Stimulated activated naive CD4-positive, alpha-beta T cell (primary cell): Measurements from ENCODE around the gene TM4SF18.
"Not testable (repeated sequence)": the region's sequence is repeated elsewhere in the genome, so short reads cannot be mapped to it uniquely, and the experiment has no call there.

ENCODE experiments used
- DNase-seq, 6 experiments: peaks; one replicate each; lab custom pipeline; 2025; lab: John Stamatoyannopoulos, UW

Gene TM4SF18

DNA sequence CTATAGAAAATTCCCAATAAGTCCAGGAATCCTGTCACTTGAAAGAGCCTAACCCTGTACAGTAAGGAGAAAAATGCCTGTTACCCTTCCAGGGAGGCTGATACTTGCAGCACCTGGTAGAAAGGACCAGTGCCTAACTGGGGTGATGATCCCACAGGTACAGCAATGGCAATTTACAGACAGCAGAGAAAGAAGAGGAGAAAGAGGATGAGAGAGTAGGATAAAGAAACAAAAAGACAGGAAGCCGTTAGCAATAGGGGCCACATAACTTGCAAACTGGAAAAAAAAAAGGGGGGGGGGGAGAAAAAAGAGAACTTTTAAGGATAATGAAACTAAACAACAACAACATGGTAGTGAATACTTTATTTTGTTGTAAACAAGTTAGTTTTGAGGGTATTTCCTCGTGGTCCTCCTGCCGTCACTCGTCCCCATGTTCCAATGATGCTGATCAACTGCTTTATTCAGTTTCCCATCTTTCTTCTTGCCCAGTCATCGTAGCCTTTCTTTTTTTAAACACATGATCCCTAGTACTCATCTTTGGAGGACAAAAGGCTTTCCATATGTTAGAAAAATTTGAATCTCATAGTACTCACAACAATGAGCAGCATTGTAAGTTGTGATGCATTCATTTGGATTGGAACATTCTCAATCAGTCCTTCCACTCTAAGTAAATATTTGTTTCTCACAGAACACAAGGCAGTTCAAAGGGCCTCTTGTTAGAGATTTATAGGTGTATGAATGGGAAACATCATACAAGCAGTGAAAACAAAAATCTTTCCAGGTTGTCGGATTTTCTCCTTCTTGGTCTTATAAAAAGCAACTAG, 35.5 kb upstream of the TM4SF18 start:
- no peak for DNase-seq

DNA sequence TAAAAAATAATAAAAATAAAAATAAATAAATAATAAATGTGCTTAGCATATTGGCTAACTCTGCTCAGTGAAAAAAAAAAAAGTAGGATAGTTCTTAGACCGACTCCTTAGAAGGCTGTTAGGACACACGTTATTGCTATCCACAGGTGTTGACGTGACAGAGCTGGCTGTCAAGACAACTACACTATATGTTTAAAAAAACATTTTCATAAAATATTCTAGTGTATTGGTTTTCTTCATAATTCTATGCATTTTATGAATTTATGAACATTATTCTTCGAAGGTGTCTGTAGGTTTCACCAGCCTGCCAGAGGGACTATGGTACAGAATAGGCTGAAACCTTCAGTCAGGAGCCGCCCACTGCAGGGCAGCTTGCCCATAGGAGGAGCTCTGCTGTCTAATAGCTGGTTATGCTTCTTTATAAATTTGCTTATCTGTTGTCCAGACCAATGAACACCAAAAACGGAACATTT, 34.8 kb upstream of the TM4SF18 start:
- no peak for DNase-seq

DNA sequence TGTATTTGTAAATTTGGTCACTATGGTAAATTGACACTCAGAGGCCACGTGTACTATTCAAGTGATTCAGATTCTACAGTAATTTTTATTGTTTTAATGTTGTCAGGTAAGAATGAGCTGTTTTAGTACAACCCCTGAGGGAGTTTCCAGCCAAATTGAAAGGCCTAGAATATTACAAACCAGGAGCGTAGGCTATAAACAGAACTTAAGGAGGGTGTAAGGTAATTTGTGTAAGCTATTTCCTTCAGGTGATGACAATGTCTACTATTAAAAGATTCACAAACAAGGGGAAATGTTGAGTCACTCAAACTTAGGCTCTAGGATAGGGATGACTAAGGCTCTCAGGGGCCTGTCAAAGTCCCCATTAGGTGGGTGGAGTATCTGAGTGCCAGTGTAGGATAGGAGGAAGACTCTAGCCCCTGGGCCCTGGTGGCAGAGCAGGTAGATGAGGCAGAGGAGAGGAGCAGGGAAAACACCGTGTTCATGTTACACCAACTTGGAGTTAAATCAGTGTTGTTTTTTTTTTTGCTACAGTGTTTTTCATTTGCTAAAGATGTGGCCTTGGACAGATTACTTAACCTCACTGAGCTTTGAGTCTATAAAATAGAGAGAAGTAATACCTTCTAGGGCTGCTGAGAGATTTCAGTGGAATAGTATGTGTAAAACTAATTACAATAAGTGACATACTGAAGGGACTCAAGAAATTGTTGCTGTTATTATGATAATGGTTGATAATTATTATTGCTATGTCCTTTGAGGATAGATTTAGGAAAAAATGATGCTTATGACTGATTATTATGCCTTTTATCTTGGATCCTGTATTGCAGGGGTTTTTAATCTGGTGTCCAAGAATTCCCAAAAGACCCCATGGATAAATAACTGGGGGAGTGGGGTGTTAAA, 33.8 kb upstream of the TM4SF18 start:
- no peak for DNase-seq

- no peak for DNase-seq
These were observed 32.6 kb upstream of the TM4SF18 start for GRCh38 chr3:149366031-149366430.

- no peak for DNase-seq
These were observed 31.2 kb upstream of the TM4SF18 start for GRCh38 chr3:149364624-149365023.

DNA sequence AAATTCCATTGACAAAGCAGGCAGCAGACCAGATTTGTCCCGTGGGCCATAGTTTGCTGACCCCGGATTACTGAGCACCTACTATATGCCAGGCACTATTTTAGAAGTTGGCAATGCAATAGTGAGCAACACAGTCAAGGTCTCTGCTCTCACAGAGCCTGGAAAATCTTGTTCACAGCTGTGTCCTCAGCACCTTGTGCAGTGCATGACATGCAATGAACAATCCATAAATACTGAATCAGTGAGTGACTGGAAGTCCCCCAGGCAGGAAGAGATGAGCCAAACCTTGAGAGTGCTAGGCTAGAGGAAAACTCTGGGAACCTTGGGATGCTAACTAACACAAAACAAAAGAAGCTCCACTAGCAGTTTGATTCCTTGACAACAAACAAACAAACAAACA, 29.6 kb upstream of the TM4SF18 start:
- DNase-seq: no peak

- no peak for DNase-seq
These were observed 28.9 kb upstream of the TM4SF18 start for GRCh38 chr3:149362366-149362765.

- no peak for DNase-seq
These were observed 23.2 kb upstream of the TM4SF18 start for GRCh38 chr3:149356630-149357029.

DNA sequence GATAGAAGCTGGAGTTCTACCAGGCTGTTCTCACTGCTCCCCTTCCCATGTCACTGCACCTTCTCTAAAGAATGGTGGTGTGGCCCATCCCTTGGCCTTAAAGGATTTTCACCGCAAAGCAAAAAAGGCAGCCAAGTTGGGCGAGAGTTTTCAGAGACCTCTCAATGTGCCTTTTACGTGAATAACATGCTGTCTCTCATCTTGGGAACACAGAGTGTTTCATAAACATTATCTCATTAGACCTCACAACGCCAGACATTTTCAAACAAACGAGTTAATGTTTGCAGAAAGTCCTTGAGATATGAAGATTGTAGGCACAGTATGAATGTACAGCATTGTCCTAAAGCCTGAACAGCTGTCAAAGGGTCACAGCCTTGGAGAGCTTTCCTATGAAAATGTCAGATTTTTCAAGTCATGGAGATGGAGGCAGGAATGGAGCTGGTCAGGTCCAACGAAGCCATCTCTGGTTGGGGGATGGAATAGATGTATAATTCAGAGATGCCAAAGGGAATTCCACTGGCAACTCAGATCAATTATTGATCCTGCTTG, 22.7 kb upstream of the TM4SF18 start:
- no peak for DNase-seq

DNA sequence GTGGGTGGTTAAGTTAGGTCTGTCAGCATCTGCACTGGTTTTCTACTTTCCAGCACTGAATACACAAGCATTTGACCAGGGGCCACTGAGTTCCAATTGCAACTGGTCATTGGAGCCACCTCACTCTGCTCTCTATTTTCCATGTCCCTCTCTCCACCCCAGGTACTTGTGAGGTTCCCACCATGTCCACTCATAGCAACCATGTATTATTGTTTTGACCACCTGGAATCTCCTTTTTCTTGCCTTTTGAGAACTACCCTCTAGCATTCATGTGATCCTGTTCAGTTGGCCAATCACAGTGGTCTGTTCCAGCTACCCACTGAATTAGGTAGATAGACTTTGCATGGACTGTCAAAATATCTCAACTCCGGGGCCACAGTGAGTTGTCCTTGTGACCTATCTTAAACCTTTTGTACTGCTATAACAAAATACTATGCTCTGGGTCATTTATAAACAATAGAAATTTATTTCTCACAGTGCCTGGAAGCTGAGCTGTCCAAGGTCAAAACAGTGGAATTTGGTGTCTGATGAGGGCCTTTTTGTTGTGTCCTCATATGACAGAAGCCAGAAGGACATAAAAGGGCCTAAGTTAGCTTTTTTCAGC, 20.2 kb upstream of the TM4SF18 start:
- DNase-seq: no peak

- no peak for DNase-seq
These were observed 19.1 kb upstream of the TM4SF18 start for GRCh38 chr3:149352556-149352955.

DNA sequence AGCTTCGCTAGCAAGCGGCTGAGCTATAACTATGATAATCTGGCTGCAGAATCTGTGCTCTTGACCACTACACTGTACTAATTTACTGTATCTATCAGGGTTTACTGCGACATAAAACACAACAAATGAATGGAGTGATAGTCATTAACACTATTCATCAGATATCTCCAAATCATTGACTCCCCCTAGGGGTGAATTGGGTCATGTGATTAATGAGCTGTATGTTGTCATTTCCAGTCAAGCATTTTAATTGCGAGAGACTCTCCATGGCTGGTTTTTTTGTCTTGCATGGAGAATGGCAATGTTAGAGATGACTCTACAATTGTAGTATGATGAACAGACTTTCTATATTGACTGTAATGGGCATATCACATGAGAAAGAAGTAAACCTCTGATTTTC, 10.5 kb upstream of the TM4SF18 start:
- DNase-seq: no peak

- no peak for DNase-seq
These were observed 9.3 kb upstream of the TM4SF18 start for GRCh38 chr3:149342413-149343380.

GRCh38 chr3:149340310-149340933, 7.0 kb upstream of the TM4SF18 start:
- DNase-seq: no peak

DNA sequence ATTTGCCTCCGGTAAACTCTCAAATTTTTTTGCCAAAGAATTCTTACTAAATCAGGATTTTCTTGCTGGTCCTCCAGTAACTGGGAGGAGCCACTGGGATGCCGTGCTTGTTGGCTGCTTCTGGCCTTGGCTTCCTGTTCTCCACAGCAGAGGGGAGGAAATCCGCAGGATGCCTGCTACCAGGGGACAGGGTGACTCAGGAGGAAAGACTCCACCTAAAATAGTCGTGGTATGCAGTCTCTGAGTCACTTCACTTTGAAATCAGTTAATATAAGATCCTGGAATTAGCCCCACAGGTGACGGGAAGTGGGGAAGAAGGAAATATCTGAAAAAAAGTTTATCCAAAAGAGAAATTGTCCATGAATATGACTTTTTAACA, 6.5 kb upstream of the TM4SF18 start:
- DNase-seq: no peak

DNA sequence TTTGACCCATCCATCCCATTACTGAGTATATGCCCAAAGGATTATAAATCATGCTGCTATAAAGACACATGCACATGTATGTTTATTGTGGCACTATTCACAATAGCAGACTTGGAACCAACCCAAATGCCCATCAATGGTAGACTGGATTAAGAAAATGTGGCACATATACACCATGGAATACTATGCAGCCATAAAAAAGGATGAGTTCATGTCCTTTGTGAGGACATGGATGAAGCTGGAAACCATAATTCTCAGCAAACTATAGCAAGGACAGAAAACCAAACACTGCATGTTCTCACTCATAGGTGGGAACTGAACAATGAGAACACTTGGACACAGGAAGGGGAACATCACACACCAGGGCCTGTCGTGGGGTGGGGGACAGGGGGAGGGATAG, 4.0 kb upstream of the TM4SF18 start:
- not testable (repeated sequence) for DNase-seq

DNA sequence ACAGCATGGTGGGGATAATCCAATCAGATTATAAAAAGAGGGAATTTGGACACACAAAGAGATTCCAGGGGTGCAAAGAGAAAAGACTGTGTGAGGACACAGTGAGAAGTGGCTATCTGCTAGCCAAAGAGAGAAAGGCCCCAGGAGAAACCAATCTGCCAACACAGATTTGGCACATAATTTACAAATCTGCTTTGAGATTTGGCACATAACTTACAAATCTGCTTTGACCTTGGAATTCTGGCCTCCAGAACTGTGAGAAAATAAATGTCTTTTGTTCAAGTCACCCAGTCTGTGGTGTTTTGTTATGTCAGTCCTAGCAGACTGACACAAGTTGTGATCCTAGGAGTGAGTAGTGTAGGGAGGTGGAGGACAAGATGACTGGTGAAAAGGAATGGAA, 3.5 kb upstream of the TM4SF18 start:
- DNase-seq: no peak

GRCh38 chr3:149332771-149333170, 665 bp downstream of the TM4SF18 start:
- no peak for DNase-seq

GRCh38 chr3:149332227-149332765, 1.1 kb downstream of the TM4SF18 start:
- no peak for DNase-seq

DNA sequence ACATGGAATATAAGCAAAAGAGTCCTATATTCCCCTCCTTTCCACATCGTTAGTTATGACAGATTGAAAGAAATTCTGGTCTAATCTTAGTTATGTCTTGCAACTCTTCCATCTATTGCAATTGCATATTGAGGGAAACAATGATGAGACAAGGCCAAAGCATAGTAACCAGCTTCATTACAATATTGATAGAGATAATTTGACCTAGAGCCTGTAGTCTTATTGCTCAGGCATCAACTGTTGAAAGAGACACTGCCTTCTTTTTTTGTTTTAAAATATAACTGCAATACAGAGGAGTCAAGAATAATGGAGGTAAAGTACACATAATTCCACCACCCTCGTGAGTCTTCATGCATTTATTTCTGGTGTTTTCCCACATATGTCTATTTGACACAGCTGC, 2.0 kb downstream of the TM4SF18 start:
- no peak for DNase-seq
